HG03354 (cell line): ENCODE data around the gene TMEM238L.
"Not testable (repeated sequence)": the region's sequence is repeated elsewhere in the genome, so short reads cannot be mapped to it uniquely, and the experiment has no call there.

Experiments
- ATAC-seq: cut with Tn5 transposase; IDR thresholded peaks from one replicate; pipeline ENCODE4 v1.9.1; 2021; ENCODE audit warnings: mild to moderate bottlenecking; ENCODE audit not compliant: unreplicated experiment, poor library complexity, severe bottlenecking

Gene TMEM238L, protein sequence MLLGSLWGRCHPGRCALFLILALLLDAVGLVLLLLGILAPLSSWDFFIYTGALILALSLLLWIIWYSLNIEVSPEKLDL

DNA sequence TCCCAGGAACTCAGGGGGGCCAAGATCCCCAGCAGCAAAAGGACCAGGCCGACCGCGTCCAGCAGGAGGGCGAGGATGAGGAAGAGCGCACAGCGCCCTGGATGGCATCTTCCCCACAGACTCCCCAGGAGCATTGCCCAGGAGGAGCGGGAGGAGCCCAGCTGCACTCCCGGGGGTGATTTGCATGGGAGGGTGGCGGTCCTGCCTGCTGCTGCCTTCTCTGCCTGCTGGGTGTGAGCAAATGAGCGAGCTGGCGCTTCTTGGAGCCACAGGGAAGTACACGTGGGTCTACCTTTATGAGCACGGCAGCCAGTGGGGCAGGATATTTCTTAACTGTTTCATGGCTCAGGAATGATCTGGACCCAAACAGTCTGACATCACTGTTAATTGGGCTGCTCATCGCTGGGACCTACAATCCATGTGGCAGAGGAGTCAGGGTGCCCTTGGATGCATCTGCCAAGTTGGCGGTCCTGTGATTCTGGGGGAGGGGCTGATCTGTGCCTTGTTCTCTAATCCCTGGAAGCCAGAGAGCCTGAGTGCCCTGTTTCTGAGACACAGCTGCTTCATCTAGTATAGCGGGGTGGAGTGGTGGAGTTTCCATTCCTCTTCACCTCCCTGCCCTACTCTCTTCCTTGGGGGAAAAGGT, at the start of gene TMEM238L:
Gene TMEM238L, minus strand, starts transcription at position 270 of the 646 bp plus-strand sequence. Its CDS starts 136 bp downstream, at position 134.
- no peak for ATAC-seq

DNA sequence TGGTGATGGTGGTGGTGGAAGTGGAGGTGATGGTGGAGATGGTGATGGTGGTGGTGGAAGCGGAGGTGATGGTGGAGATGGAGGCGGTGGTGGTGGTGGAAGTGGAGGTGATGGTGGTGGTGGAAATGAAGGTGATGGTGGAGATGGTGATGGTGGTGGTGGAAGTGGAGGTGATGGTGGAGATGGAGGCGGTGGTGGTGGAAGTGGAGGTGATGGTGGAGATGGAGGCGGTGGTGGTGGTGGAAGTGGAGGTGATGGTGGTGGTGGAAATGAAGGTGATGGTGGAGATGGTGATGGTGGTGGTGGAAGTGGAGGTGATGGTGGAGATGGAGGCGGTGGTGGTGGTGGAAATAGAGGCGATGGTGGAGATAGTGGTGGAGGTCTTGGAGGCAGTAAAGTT, 42.7 kb upstream of the TMEM238L start:
- ATAC-seq = not testable (repeated sequence)

DNA sequence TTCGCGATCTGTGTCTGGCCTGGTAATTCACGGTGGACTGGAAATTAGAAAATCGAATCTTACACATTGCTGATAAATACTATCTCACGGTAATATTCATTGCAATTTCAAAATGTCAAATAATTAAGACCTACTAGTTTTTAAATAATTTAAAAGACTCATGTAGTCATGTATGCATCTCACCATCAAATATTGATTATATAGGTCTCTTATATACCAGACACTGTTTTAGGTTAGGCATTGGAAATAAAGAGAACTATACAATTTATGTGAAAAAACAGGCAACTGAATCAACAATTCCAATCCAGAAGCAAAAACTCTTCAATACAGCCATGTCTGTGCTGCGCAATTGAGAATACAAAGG, 41.5 kb upstream of the TMEM238L start:
- no peak for ATAC-seq

DNA sequence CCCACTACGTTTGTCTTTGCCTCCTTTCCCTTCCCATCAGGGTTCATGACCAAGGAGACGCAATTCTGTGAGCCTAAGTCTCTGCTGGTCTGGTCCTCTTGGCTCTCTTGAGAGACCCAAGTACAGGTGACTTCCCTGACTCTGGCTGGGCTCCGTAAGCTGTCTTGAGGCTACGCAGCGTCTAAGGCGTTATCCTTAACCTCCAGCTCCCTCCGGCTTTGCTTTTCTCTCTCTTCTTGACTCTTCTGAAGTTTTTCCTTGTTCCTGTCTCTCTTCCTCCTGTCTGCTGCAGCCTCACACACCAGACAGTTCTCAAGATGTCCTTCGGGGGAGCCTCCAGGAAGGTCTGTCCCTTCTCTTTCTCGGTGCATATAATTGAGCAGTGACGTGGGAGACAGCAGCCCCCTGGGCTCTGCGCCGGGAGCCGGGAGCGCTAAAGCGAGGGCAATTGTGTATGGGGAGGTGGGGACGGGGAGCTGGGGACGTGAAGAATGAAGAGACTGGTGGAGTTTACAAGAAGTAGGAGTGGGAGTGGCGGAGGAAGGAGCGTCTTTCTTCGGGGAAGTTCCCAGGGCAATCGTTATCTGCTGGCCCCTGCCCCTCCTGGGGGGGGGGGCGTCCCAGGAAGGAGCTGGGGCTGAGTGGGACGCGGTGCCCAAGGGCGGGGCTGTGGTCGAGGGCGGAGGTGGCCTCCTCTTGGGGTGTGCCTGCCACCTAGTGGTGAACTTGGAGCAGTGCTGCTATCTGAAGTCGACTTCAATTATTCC, 40.9 kb upstream of the TMEM238L start:
- ATAC-seq = peak; percentile 96

DNA sequence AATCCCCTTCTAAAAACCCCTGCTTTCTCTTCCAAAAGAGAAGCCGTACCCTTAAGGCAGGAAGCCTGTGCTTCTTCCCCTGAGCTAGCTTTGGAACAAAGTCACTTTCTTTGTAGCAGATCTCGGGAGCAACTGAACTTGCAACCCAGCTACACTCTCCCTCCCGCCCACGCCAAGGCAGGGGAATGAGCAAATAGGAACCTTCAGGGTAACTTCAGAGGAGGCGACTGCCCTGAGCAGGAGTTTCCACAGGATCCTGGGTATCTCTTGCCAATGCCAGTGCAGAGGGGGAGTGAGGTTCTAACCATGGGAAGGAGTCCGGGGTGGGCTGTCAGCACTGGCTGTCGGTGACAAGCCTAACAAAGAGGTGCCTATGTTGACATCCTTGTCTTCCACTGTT, 39.9 kb upstream of the TMEM238L start:
- ATAC-seq = no peak

DNA sequence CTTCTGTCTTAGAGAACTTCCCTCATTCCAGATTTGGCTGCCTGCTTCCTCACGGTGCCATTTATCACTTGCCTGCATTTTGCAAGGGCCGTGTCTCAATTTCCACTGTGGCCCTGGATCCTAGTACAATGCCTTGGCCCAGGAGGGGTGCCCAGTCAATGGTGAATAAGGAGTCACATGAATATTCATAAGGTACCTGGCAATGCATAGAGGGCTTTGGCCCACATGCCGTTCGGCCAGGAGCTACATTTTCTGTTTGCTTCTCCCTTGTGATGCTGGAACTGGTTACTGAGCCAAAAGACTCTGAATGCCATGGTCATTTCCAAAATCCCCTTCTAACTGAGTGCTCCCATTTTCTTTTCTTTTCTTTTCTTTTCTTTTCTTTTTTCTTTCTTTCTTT, 38.8 kb upstream of the TMEM238L start:
- ATAC-seq = no peak

DNA sequence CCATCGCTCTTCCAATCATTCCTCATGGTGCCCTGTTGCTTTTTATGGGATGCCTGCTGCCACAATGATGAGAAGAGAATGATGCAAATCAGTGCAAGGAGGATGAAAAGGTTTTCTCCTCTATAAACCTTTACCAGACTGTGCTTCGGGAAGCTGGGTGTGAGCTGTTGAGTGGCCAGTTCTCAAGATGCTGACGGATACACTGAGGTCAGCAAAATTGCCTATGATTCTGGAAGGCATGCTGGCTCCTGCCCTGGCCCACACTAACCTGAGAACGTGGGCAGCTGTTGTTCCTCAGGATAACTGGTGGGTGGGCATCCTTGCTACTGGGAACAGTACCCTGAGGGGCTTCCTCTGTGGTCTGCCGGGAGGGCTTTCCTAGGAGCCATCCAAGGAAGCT, 34.8 kb upstream of the TMEM238L start:
- ATAC-seq = no peak

DNA sequence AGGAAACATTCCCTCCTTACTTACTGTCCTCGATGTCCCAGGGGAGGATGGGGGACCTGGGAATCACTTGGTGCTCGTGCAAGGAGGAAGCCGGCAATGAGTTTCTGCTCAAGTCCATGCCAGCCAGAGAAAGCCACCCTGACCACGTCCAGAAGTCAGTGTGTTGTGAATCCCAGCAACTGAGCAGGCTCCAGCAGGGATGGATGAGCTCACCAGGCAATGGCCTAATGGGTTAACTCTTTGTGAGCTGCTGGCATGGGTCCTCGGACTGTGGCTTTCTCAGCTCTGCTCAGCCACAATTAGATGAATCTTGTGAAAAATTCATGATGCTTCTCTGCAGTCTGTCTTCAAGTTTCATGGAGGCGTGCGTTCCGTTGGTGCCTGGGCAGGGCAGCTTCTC, 34.0 kb upstream of the TMEM238L start, which contains the start of gene PIRT:
Gene PIRT, minus strand, starts transcription at position 167 of the 400 bp plus-strand sequence. CDS start 12,442 bp downstream, outside the sequence.
- no peak for ATAC-seq

DNA sequence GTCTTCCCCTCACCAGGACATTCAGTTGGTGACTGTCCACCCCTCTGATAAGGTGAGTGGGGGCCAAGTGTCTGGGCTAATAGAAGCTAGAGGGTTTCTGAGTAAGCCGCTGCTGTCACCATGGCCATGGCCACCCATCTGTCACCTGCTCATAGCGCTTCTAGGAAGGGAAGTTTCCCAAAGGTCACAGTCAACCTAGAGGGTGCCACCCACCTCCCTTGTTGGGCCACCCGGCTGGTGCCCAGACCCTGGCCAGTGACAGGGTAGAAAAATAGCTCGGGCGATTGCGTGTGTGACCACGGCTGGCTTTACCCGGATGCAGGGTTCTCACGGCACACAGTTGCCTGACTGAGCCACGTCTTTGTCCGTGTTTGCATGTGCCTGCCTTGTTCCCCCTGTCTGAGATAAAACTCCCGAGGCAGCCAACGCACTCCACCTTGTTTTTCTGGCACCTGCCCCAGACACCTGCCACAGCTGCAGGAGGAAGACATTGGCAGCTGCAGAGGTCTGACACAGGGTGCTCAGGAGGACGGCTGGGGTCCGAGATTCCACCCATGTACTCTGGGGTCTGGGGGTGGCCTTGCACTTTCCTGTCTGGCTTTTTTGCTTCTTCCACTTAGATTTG, 33.2 kb upstream of the TMEM238L start:
- ATAC-seq = no peak

DNA sequence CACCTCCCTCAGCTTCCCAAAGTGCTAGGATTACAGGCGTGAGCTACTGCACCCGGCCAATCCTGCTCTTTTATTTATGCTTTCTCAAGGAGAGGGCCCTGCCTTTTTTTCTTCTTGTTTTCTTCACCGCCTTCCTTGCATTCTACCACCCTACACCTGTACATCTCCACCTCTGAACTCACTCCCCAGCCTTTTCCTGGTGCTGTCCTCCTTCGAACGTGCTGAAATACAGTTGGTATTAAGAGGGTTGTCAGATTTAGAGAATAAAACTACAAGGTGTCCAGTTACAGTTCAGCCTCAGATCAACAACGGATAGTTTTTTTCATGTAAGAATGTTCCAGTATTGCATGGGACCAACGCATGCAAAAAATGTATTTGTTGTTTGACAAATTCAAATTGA, 32.2 kb upstream of the TMEM238L start:
- ATAC-seq = no peak

DNA sequence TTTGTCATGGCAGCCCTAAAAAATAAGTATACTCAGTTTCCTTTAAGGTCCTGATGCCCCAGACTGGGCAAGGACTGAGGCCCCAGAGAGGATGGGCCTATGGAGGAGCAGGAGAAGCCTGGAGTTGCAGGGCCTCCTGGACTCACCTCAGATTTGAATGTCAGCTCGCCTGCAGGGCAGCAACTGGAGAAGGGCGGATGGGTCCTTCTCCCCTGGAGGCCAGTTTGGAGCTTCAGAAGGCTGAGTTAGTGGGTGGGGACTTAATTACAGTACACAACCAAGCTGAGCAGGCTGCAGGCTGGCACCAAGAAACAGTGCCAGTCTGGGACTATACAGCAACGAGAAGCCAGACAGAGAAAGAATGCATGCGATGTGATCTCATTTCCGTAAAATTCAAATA, 27.8 kb upstream of the TMEM238L start:
- no peak for ATAC-seq

DNA sequence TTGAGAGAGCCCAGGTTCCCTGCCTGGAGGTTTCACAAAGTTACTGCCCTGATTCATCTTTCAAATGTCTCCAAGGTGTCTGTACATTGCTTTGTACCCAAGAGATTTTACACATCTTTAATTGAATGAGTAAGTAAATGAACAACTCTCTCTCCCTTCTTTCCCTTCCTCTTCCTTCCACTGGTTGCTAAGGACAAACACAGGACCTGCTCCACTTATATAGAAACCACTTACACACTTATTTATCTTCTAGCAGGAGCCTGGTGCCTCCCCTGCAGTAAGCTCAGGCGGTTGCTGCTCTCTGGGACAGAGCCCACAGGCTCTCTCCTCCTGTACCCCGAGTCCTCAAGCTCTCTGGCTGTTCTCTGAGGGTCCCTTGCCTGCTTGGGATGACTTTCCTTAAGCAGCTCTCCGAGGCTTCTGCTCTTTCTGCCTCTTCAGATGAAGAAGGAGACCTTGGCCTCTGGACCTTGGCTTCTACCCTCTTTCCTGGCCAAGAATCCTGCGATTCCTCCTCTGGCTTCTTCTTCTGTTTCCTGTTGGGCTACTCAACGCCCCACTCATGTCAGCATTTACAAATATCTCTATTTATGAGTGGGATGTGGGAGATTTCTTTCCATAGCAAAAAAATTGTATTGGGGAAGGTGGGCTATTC, 24.1 kb upstream of the TMEM238L start:
- ATAC-seq = no peak

DNA sequence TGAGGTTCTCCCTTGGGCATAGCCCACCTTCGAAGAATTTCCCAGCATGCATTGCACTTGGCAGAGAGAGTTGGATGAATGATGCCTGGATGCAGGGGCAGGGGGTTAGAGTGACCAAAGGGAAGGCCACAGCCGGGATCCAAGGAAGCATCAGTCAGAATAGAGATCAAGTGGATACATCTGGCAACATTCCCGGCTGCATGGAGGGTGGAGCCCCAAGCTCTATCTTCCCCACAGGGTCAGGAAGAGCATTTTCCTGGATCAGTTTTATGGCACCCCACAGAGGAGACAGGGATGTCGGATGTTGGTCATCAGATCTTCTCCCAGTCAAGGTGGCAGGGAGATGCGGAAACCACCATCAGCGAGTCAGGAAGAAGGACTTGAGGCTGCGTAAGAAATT, 21.0 kb upstream of the TMEM238L start:
- no peak for ATAC-seq

DNA sequence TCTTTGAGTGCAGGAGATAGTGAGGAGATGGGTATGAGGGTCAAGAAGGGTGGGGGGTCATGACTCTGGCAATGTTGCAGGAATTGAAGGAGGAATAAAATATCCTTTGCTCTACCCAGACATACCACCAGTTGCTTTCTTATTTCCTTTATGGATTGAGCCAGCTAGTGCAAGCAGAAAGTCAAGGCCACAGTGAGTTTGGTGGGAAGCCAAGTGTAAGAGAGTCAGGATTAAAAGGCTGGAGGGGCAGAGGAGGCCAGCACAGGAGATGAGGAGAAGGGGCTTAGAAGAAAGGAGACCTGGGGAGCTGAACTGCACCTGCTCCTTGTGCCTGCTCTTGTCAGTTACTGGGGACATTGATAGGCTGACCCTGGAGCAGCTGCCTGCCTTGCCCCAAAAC, 17.9 kb upstream of the TMEM238L start:
- no peak for ATAC-seq

DNA sequence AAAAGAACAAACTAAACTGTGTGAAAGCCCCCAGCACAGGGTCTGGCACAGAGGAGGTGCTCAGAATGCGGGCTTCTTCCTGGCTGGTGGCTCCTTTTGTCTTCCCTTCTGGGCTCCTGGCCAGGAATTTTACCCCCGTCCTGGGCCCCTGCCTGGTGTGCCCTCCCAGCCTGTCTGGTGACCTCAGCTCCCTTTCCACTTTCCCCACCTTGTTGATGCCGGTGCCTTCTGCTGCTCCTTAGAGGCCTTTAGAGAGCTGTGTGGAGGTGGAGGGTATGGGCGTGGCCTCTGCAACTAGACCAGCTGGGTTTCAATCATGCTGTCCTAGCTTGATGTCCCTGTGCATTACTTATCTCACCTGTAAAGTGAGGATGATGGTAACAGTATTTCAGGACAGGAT, 17.2 kb upstream of the TMEM238L start:
- no peak for ATAC-seq

DNA sequence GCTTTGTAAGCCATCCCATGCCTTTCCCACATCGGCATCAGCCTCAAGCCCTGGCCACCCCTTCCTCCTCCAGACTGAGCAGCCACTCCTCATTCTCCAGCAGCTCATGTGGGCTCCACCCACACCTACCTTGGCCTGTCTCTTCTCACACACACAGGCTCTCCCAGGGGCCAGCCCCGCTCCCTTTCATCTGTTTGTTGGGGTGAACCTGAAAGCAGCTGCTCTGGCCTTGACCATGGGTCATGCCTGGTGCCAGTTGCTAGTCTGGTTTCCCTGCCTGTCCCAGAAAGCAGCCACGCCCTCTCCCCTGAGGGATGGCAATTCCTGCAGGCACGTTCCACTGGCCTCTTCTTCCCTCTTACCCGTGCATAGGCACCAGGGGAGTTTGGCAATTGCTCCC, 11.4 kb upstream of the TMEM238L start:
- ATAC-seq = no peak

DNA sequence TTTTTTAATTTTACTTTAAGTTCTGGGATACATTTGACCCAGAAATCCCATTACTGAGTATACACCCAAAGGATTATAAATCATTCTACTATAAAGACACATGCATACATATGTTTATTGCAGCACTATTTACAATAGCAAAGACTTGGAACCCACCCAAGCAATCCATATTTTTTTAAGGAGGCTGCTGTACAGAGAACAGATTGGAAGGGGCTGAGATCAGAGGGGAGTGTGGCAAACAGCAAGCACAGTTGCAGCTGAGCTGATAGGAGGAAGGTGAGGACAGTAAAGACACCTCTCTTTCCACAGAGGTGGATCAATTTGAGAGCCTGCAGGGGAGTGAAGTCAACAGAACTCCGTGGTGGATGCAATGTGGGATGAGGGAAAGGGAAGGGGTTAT, 10.2 kb upstream of the TMEM238L start:
- no peak for ATAC-seq

DNA sequence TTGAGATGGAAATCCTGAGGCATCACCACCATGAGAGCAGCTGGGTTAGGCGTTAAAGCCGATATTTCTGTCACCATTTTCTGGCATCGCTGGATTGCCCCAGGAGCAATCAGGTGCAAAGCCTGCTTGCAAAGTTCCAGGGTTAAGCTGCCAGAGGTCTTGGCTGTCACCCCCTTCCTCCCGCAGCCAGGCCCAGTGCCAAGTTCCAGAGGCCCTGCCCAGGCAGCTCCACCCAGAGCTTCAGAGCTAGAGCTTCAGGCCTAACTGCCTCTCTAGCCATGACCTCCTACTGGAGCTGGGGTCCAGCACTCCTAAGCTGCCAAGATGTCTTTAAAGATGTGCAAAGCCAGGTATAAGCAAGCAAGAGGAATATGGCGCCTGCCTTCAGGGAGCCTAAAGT, 8.8 kb upstream of the TMEM238L start:
- no peak for ATAC-seq

DNA sequence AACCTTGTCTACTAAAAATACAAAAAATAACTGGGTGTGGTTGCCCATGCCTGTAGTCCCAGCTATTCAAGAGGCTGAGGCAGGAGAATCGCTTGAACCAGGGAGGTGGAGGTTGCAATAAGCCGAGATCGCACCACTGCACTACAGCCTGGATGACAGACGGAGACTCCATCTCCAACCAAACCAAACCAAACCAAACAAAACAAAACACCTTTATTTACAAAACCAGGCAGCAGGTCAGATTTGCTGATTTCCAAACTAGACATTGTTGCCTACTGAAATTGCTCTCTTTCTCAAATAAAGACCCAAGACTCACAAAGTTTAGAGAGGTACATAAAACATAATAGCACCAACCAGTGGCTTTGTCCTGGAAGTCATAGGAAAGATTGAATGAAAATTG, 5.7 kb upstream of the TMEM238L start:
- no peak for ATAC-seq

DNA sequence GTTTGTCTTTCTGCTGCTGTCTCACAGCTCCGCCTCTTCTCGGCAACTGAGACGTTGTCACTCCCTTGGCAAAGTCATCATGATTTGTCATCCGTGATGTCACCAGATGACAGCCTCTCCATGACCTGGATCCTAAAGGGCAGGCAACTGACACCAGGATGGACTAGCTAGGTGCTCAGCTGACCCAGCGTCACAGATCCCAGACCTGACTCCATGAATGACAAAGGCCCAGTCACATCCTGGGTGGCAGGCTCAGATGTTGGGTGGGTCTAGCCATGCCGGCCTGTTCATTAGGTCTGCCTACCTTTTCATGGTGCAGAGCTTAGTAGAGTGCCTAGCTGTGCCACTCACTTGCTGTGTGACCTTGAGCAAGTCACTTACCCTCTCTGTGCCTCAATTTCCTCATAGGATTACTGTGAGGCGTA, 3.8 kb upstream of the TMEM238L start:
- ATAC-seq = no peak
